GM12801 (cell line): ENCODE results near the gene ZDHHC5.

Experiments
- TF ChIP-seq, protein P1 (sequence below): IDR thresholded peaks from one replicate; pipeline ENCODE4 v1.5.1; 2011; ENCODE audit warnings: control low read depth; ENCODE audit not compliant: insufficient read length; ENCODE audit errors: extremely low read depth

The ZDHHC5 gene

GRCh38 chr11:57709802-57710367 is 42.0 kb downstream of the ZDHHC5 start:
- TF ChIP-seq, protein P1, sequence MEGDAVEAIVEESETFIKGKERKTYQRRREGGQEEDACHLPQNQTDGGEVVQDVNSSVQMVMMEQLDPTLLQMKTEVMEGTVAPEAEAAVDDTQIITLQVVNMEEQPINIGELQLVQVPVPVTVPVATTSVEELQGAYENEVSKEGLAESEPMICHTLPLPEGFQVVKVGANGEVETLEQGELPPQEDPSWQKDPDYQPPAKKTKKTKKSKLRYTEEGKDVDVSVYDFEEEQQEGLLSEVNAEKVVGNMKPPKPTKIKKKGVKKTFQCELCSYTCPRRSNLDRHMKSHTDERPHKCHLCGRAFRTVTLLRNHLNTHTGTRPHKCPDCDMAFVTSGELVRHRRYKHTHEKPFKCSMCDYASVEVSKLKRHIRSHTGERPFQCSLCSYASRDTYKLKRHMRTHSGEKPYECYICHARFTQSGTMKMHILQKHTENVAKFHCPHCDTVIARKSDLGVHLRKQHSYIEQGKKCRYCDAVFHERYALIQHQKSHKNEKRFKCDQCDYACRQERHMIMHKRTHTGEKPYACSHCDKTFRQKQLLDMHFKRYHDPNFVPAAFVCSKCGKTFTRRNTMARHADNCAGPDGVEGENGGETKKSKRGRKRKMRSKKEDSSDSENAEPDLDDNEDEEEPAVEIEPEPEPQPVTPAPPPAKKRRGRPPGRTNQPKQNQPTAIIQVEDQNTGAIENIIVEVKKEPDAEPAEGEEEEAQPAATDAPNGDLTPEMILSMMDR, result no peak

DNA sequence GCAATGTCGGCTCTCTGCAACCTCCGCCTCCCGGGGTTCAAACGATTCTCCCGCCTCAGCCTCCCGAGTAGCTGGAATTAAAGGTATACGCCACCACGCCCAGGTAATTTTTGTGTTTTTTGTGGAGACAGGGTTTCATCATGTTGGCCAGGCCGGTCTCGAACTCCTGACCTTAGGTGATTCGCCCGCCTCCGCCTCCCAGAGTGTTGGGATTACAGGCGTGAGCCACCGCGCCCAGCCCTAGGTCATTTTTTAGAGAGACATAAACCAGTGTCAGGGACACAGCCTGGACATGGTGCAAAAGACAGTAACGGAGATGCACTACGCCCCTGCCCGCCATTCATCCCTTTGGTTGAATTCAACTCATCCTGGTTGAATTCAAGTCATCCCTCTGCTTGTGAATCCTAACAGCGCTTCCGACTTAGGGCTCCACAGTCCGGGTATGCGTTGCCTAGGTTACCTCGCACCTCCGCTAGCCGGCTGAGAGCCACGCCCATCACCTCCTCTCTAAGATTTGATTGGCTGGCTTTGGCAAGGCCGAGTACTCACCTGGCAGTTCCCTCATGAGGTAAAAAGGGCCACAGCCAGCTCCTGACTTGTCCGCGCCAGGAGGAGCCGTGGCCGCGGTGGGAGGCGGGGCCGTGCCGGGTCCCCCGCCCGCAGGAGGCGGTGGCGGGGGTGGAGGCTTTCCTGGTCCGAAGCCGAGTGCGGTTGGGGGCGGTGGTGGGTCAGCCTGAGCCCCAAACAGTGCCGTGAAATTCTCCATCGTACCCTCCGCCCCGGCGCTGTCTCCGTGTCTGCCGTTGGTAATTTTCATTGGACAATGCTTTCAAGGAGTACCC is 43.7 kb downstream of the ZDHHC5 start, which contains the start of gene MED19:
TSS of gene MED19 (minus strand) at position 802 of the 842 bp plus-strand sequence. CDS start at position 766, 36 bp downstream.
- TF ChIP-seq, protein P1, result no peak

DNA sequence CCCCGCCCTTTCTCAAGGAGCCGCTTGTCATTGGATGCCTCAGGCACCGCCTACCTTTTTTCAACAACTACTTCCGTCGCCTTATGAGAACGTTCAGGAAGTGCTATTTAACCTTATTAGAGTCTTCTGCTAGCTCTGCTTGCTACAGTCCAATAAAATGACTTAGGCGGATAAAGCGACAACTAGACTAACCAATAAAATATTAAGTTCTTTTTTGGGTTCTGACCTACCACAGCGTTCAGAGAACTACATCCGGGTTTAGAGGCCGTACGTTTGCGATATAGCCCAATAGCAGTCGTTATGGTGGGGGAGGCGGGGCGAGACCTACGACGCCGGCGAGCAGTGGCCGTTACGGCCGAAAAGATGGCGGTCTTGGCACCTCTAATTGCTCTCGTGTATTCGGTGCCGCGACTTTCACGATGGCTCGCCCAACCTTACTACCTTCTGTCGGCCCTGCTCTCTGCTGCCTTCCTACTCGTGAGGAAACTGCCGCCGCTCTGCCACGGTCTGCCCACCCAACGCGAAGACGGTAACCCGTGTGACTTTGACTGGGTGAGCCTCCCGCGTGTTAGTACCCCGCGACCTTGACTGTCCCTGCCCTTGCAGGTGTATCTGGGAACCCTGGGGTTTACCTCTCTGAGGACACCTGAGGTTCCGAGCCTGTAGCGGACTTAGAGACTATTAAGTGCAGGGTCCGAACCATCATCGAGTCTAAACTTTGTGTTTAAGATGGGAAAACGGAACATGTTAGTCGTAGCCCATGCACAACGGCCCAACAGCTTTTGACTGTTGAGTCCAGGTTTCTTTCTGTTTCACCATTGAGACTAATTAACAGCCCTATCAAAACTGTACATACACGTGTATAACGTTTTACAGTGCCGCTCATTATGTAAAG is 44.6 kb downstream of the ZDHHC5 start, which contains the start of gene TMX2:
TSS of gene TMX2 (plus strand) at position 338 of the 895 bp plus-strand sequence. CDS start at position 364, 26 bp downstream.
- TF ChIP-seq, protein P1, result no peak

DNA sequence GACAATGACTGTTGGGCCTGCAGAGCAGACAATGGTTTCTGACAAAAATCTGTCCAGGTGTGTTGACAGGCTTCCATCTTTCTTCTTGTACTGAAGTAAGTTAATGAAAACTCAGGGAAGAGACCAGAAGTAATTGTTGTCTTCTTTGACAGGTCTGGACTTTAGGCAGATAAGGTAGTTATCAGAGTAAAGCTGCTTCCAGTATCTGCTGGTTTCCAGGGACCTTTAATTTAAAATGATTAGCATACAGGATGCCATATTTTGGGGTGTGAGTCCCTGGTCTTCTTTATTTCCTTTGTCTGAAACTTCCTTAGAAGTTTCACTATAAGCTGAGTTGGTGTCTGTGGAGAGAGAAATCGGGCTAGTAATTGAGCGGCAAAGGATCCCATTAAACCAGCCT is 45.9 kb downstream of the ZDHHC5 start:
- TF ChIP-seq, protein P1, result no peak

GRCh38 chr11:57727185-57727584 is 59.3 kb downstream of the ZDHHC5 start:
- TF ChIP-seq, protein P1, result no peak

DNA sequence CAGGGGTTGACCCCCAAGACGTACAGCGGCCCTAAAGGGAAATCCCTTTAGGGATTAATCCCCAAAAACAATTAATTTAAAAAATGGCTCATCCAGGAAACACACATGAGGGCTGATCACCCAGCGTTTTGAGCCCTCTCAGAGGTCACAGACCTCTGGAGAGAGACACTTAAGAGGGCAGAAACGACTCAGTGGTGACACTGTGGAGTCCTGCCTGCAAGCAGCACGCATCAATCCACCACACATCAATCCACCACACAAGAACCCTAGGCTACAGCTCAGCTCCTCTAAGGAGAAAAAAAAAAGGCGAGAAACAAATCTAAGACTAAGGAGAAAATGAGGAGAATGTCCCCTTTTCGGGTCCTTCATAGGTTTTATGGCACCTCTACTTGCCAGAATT is 60.9 kb downstream of the ZDHHC5 start:
- TF ChIP-seq, protein P1, result no peak

DNA sequence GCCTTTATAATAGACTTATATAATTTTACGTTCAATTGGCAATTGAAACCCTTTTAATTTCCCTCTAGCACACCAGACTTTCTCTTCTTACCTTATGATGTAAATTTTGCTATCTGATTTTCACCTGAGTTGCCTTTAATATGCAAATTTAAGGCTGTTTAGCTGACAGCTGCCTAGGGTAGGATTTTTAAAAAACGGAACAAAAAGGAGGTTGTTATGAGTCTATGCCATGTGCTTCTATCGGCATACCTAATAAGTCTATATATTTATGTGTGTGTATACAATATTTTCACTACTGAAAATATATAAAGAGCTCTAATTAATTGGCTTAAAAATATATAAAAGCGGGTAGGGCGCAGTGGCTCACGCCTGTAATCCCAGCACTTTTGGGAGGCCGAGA is 61.6 kb downstream of the ZDHHC5 start:
- TF ChIP-seq, protein P1, result no peak
